ENCODE results near the gene ZNF564. TPM values are rescaled to one million over a fixed set of nuclear protein-coding genes. Genes with fewer than 3 reads are reported as not detected.

ZNF564 gene
- total and polyA plus RNA-seq, 2 donors (not counting 3 experiments of a cell fraction or from before 2014, with no cell fraction given) = 1.5 to 6.5 TPM

DNA sequence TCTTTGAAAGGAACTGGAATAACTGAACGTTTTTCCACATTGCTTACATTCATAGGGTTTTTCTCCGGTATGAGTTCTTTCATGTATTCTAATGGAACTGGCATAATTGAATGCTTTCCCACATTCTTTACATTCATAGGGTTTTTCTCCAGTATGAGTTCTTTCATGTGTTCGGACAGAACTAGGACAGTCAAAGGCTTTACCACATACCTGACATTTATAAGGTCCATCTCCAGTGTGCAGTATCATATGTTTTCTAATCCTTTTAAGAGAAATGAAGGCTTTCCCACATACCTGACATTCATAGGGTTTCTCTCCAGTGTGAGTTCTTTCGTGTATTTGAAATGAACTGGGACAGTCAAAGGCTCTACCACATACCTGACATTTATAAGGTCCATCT is 24.7 kb downstream of the ZNF564 start:
- Histone ChIP-seq H3K4me3 (replicated peaks in 1 of 3; ENCODE audit: insufficient read depth in 1 of 3, low read depth in 1 of 3, low read length in 3 of 3) (no peak overlapping the region), H3K27ac (ENCODE audit: insufficient read depth, low read depth, low read length) (no peak overlapping the region), H3K79me2 (ENCODE audit: control insufficient read depth, insufficient read depth, low read length) (no peaks in the 10 kb centered on the region), H3K36me3 (ENCODE audit: control insufficient read depth in 2 of 2, extremely low read depth in 1 of 2, insufficient read depth in 2 of 2, low read length in 2 of 2) (peaks cover 15 to 18% of the 10 kb centered on the region in 2 experiments), H4K20me1 (replicated peaks; ENCODE audit: control insufficient read depth, extremely low read depth, insufficient read depth, low read length) (no peaks in the 10 kb centered on the region), H3K9me1 (replicated peaks; ENCODE audit: control insufficient read depth, extremely low read depth, insufficient read depth, low read length) (no peaks in the 10 kb centered on the region), H3K9me3 (replicated peaks; ENCODE audit: control insufficient read depth, insufficient read depth, low read length) (peaks cover 39% of the 10 kb centered on the region), H2AFZ (ENCODE audit: low read depth, low read length) (no peak overlapping the region), H3K4me2 (ENCODE audit: insufficient read depth, low read length) (no peak overlapping the region), H3K27me3 (ENCODE audit: control insufficient read depth in 2 of 2, insufficient read depth in 2 of 2, low read length in 2 of 2) (no peaks in the 10 kb centered on the region), H3K9ac (replicated peaks; ENCODE audit: extremely low read depth, insufficient read depth, low read length) (no peak overlapping the region), H3K4me1 (ENCODE audit: control insufficient read depth, extremely low read depth, insufficient read depth, low read length) (no peaks in the 10 kb centered on the region)
- DNase-seq (ENCODE audit: low read depth, low spot score) (no peak), FAIRE-seq (no peak)
- ChIA-PET CTCF (no interaction called here), POLR2A (no interaction called here)
- TF ChIP-seq MYC (IDR thresholded peaks at IDR 0.05; ENCODE audit: low read depth, low read length) = no peak
- no peak for TF ChIP-seq POLR2A (IDR thresholded peaks at IDR 0.05; ENCODE audit: low read depth, low read length)
- no peak for TF ChIP-seq GATA2 (IDR thresholded peaks at IDR 0.05; ENCODE audit: insufficient read depth, insufficient read length, low read depth, low read length)
- TF ChIP-seq, protein P1, sequence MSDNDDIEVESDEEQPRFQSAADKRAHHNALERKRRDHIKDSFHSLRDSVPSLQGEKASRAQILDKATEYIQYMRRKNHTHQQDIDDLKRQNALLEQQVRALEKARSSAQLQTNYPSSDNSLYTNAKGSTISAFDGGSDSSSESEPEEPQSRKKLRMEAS (IDR thresholded peaks at IDR 0.05; ENCODE audit: insufficient read depth, insufficient read length) = no peak
- no peak for TF ChIP-seq FOS (IDR thresholded peaks at IDR 0.05; ENCODE audit: borderline replicate concordance, insufficient read depth, low read length)
- no peak for TF ChIP-seq POLR2AphosphoS5 (IDR thresholded peaks at IDR 0.05; ENCODE audit: insufficient read depth, low read depth, low read length)
- no peak for TF ChIP-seq JUN (IDR thresholded peaks at IDR 0.05; ENCODE audit: borderline replicate concordance, insufficient read depth, insufficient read length, low read depth)
- TF ChIP-seq, protein P2, sequence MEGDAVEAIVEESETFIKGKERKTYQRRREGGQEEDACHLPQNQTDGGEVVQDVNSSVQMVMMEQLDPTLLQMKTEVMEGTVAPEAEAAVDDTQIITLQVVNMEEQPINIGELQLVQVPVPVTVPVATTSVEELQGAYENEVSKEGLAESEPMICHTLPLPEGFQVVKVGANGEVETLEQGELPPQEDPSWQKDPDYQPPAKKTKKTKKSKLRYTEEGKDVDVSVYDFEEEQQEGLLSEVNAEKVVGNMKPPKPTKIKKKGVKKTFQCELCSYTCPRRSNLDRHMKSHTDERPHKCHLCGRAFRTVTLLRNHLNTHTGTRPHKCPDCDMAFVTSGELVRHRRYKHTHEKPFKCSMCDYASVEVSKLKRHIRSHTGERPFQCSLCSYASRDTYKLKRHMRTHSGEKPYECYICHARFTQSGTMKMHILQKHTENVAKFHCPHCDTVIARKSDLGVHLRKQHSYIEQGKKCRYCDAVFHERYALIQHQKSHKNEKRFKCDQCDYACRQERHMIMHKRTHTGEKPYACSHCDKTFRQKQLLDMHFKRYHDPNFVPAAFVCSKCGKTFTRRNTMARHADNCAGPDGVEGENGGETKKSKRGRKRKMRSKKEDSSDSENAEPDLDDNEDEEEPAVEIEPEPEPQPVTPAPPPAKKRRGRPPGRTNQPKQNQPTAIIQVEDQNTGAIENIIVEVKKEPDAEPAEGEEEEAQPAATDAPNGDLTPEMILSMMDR (IDR thresholded peaks at IDR 0.05; ENCODE audit: extremely low read depth in 1 of 2, insufficient read depth in 1 of 2, low read depth in 1 of 2, low read length in 2 of 2) = no peak
- no peak for TF ChIP-seq EZH2 (IDR thresholded peaks at IDR 0.05; ENCODE audit: borderline replicate concordance, low read depth, low read length, severe bottlenecking)
- BruUV-seq (replicated peaks) = no TSS peak
- intact Hi-C loops (cut with micrococcal nuclease) (no loop called here), dilution Hi-C loops (cut with MboI; ENCODE audit: extremely low pct_ligation_motif_present, low sequenced_read_pairs) (no loop called here)

Data from endothelial cell of umbilical vein (primary cell).